ENCODE measurements around the gene UCP3. TPM values are rescaled to one million over a fixed set of nuclear protein-coding genes. Genes with fewer than 3 reads are reported as not detected.

The UCP3 gene
- total RNA-seq, 1 experiment from 2014 or later, result 0.10 TPM

- DNase-seq (ENCODE audit: low read depth), result no peak
These were observed 51.8 kb downstream of the UCP3 start for GRCh38 chr11:73956876-73957653.

DNA sequence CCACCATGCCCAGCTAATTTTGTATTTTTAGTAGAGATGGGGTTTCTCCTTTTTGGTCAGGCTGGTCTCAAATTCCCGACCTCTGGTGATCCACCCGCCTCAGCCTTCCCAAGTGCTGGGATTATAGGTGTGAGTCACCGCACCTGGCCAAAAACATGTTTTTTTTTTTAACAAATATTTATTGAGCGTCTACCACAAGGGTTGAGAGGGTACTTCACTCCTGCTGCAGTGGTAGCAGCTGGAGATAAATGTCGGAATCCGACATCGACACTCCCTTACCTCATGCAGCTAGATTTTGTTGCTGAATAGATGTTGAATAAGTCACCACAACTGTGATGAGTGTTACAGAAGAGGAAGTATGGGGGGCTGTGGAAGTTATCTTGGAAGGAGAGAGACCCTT, 57.1 kb downstream of the UCP3 start:
- peak; percentile 57 for DNase-seq (ENCODE audit: low read depth)

GRCh38 chr11:73950869-73951710, 57.8 kb downstream of the UCP3 start, which contains the start of gene DNAJB13:
TSS of gene DNAJB13 (plus strand) at chr11:73951026. CDS start at chr11:73951070, 44 bp downstream.
- DNase-seq (ENCODE audit: low read depth), result peak; percentile 61

Other genes starting within 250 kb of the UCP3 start
- 87.9 and 89.7 TPM in 2 replicates for gene RAB6A, start 248.0 kb downstream of the UCP3 start, total RNA-seq (2014; rRNA removed; shearing (Covaris generic))
- 57.7 and 88.5 TPM in 2 replicates for gene MRPL48, start 221.2 kb downstream of the UCP3 start, total RNA-seq (2014; rRNA removed; shearing (Covaris generic))
- 124 and 143 TPM in 2 replicates for gene COA4, start 132.2 kb downstream of the UCP3 start, total RNA-seq (2014; rRNA removed; shearing (Covaris generic))
- gene PAAF1, start 132.1 kb downstream of the UCP3 start, total RNA-seq (2014; rRNA removed; shearing (Covaris generic)), result 10.0 and 17.4 TPM in 2 replicates
- gene DNAJB13, start 58.1 kb downstream of the UCP3 start, total RNA-seq (2014; rRNA removed; shearing (Covaris generic)), result not detected in 2 replicates
- 21.4 and 28.0 TPM in 2 replicates for gene UCP2, start 26.2 kb downstream of the UCP3 start, total RNA-seq (2014; rRNA removed; shearing (Covaris generic))
- 16.6 and 22.6 TPM in 2 replicates for gene C2CD3, start 161.9 kb upstream of the UCP3 start, total RNA-seq (2014; rRNA removed; shearing (Covaris generic))
- gene PPME1, start 162.2 kb upstream of the UCP3 start, total RNA-seq (2014; rRNA removed; shearing (Covaris generic)), result 57.4 and 60.4 TPM in 2 replicates

Measured in M059J (cell line).